ENCODE measurements around the gene GFRA1. TPM values are rescaled to one million over a fixed set of nuclear protein-coding genes. Genes with fewer than 3 reads are reported as not detected.

The GFRA1 gene
- total RNA-seq, 4 donors from 2014 or later, result 21.0 to 62.5 (median 59.3) TPM

- Histone ChIP-seq H3K4me1 (peaks cover 0 to 4% (median 0%) of the 10 kb centered on the region in 3 donors), H3K27ac (no peak overlapping the region), H3K36me3 (no peaks in the 10 kb centered on the region), H3K9me3 (no peaks in the 10 kb centered on the region), H3K4me3 (no peak overlapping the region), H3K27me3 (no peaks in the 10 kb centered on the region)
- 71 to 80% methylated on average over 4 to 5 of the region's 6 CpGs for WGBS, 2 donors (ENCODE audit: low coverage in 1 of 2)
- TF ChIP-seq POLR2A (IDR thresholded peaks at IDR 0.05) (no peak), EP300 (IDR thresholded peaks at IDR 0.05) (no peak), POLR2AphosphoS5 (IDR thresholded peaks at IDR 0.05) (no peak), CTCF (IDR thresholded peaks at IDR 0.05) (no peak)
- ATAC-seq, result no peak
Observed at GRCh38 chr10:116208956-116209567, 63.9 kb downstream of the GFRA1 start.

- H3K27me3 ChIP-seq, result peaks cover 8% of the 10 kb centered on the region
- no peak overlapping the region for H3K27ac ChIP-seq
- TF ChIP-seq POLR2AphosphoS5 (IDR thresholded peaks at IDR 0.05), result no peak
- no peak for TF ChIP-seq CTCF (IDR thresholded peaks at IDR 0.05)
- no peaks in the 10 kb centered on the region for H3K9me3 ChIP-seq
- WGBS, 2 donors (ENCODE audit: low coverage in 1 of 2), result 84 to 87% methylated on average over 4 to 7 of the region's 7 CpGs
- H3K4me3 ChIP-seq, result no peak overlapping the region
- ATAC-seq, result no peak
- H3K36me3 ChIP-seq, result no peaks in the 10 kb centered on the region
- H3K4me1 ChIP-seq, result peaks cover 0 to 4% (median 0%) of the 10 kb centered on the region in 3 donors
Observed at GRCh38 chr10:116207690-116208089, 65.3 kb downstream of the GFRA1 start.

GRCh38 chr10:116203661-116204060 is 69.3 kb downstream of the GFRA1 start:
- Histone ChIP-seq H3K36me3 (no peaks in the 10 kb centered on the region), H3K4me3 (no peak overlapping the region), H3K27me3 (peaks cover 12% of the 10 kb centered on the region), H3K9me3 (no peaks in the 10 kb centered on the region), H3K27ac (no peak overlapping the region), H3K4me1 (no peaks in the 10 kb centered on the region)
- no peak for ATAC-seq
- TF ChIP-seq CTCF (IDR thresholded peaks at IDR 0.05), result no peak
- TF ChIP-seq POLR2AphosphoS5 (IDR thresholded peaks at IDR 0.05), result no peak
- TF ChIP-seq POLR2A (IDR thresholded peaks at IDR 0.05), result no peak
- no peak for TF ChIP-seq EP300 (IDR thresholded peaks at IDR 0.05)
- WGBS, 2 donors (ENCODE audit: low coverage in 1 of 2), result 81 to 90% methylated on average over 3 to 4 of the region's 4 CpGs

GRCh38 chr10:116201670-116202430 is 71.2 kb downstream of the GFRA1 start:
- WGBS, 2 donors (ENCODE audit: low coverage in 1 of 2), result 96 to 97% methylated on average over 3 to 6 of the region's 7 CpGs
- TF ChIP-seq POLR2AphosphoS5 (IDR thresholded peaks at IDR 0.05), result no peak
- no peak for TF ChIP-seq CTCF (IDR thresholded peaks at IDR 0.05)
- TF ChIP-seq EP300 (IDR thresholded peaks at IDR 0.05), result no peak
- no peak for TF ChIP-seq POLR2A (IDR thresholded peaks at IDR 0.05)
- H3K36me3 ChIP-seq, result no peaks in the 10 kb centered on the region
- no peak overlapping the region for H3K4me3 ChIP-seq
- no peaks in the 10 kb centered on the region for H3K4me1 ChIP-seq
- peaks cover 12% of the 10 kb centered on the region for H3K27me3 ChIP-seq
- H3K27ac ChIP-seq, result no peak overlapping the region
- no peak for ATAC-seq
- H3K9me3 ChIP-seq, result no peaks in the 10 kb centered on the region

- Histone ChIP-seq H3K9me3 (peaks cover 0 to 2% (median 0%) of the 10 kb centered on the region in 3 donors), H3K36me3 (no peaks in the 10 kb centered on the region), H3K27ac (no peak overlapping the region), H3K4me1 (no peaks in the 10 kb centered on the region), H3K4me3 (no peak overlapping the region), H3K27me3 (peaks cover 12% of the 10 kb centered on the region)
- no peak for ATAC-seq
- no peak for TF ChIP-seq POLR2A (IDR thresholded peaks at IDR 0.05)
- no peak for TF ChIP-seq POLR2AphosphoS5 (IDR thresholded peaks at IDR 0.05)
- no peak for TF ChIP-seq EP300 (IDR thresholded peaks at IDR 0.05)
- TF ChIP-seq CTCF (IDR thresholded peaks at IDR 0.05), result no peak
Observed at GRCh38 chr10:116201011-116201410, 72.0 kb downstream of the GFRA1 start.
